ENCODE measurements around the gene SH3RF1. TPM values are rescaled to one million over a fixed set of nuclear protein-coding genes. Genes with fewer than 3 reads are reported as not detected.

SH3RF1 gene
- total RNA-seq, 1 experiment from 2014 or later: 15.3 TPM

GRCh38 chr4:169305173-169305572 is 34.4 kb upstream of the SH3RF1 start:
- Histone ChIP-seq H3T11ph (ENCODE audit: low read length) (no peak overlapping the region), H3K23ac (ENCODE audit: insufficient read length, low read depth, low read length) (no peak overlapping the region)
- 0 out of 7 replicates have a peak, but pooled peaks cover 0 to 2% (median 0%) of the 10 kb centered on the region in 3 experiments for H3K36me3 Mint-ChIP-seq (ENCODE audit: insufficient read depth in 1 of 3, low read depth in 3 of 3)

More at GRCh38 chr4:169305173-169305572, 34.4 kb upstream of the SH3RF1 start:
- Histone ChIP-seq H3K9me3 (ENCODE audit: control insufficient read depth, low read depth, low read length) (no peaks in the 10 kb centered on the region), H3K18ac (ENCODE audit: insufficient read length, low read depth, low read length) (no peak overlapping the region), H2AFZ (ENCODE audit: low read length) (no peak overlapping the region), H3K9ac (ENCODE audit: extremely low read depth, insufficient read length, low read length) (no peak overlapping the region), H3K23me2 (ENCODE audit: insufficient read length, low read depth, low read length, poor library complexity, severe bottlenecking) (no peaks in the 10 kb centered on the region), H2BK5ac (ENCODE audit: insufficient read length, low read length) (no peak overlapping the region), H3K56ac (ENCODE audit: insufficient read length, low read depth, low read length) (no peak overlapping the region), H4K8ac (replicated peaks; ENCODE audit: insufficient read length, low read depth, low read length) (no peak overlapping the region), H2BK20ac (ENCODE audit: low read depth, low read length, poor library complexity, severe bottlenecking) (no peak overlapping the region), H2BK12ac (ENCODE audit: insufficient read length, low read depth, low read length) (no peak overlapping the region), H4K5ac (ENCODE audit: insufficient read length, low read depth, low read length) (no peak overlapping the region), H4K91ac (ENCODE audit: insufficient read length, low read depth, low read length) (no peak overlapping the region), H4K20me1 (ENCODE audit: control insufficient read depth, insufficient read depth, insufficient read length) (no peaks in the 10 kb centered on the region), H3K79me2 (ENCODE audit: insufficient read depth, low read length) (no peaks in the 10 kb centered on the region), H2BK15ac (ENCODE audit: low read depth, low read length) (no peak overlapping the region), H2AK5ac (ENCODE audit: insufficient read length, low read length) (no peak overlapping the region), H3K4me2 (ENCODE audit: insufficient read depth, insufficient read length, low read length) (no peak overlapping the region), H3K4me1 (ENCODE audit: insufficient read depth, low read length) (no peaks in the 10 kb centered on the region), H3K4ac (ENCODE audit: low read depth, low read length) (no peak overlapping the region), H3K14ac (ENCODE audit: insufficient read depth, low read length) (no peak overlapping the region), H2BK120ac (ENCODE audit: low read depth, low read length, poor library complexity, severe bottlenecking) (no peak overlapping the region), H3K27me3 (ENCODE audit: insufficient read depth, low read length) (no peaks in the 10 kb centered on the region), H3K27ac (ENCODE audit: insufficient read length, low read depth, low read length) (no peak overlapping the region), H3K79me1 (ENCODE audit: insufficient read depth, low read depth, low read length, poor library complexity, severe bottlenecking) (no peaks in the 10 kb centered on the region)
- Mint-ChIP-seq H3K27ac (no peak overlapping the region), H3K4me1 (no peaks in the 10 kb centered on the region), H3K4me3 (no peak overlapping the region), H3K27me3 (ENCODE audit: low read depth) (no peaks in the 10 kb centered on the region), H3K9me3 (peaks cover 0 to 4% of the 10 kb centered on the region in 2 experiments; a peak in 2 of 5 replicates)
- no peak for DNase-seq
- WGBS (ENCODE audit: extremely low coverage, insufficient read length, low lambda C conversion rate): no CpG with 5 or more reads among the region's 1 CpG
- TF ChIP-seq CTCF (conservative IDR thresholded peaks at IDR 0.05): no peak

Measured in H9 (cell line).